Nephron progenitor cell (in vitro differentiated cells): Measurements from ENCODE around the gene PRAMEF8.
"Not testable (repeated sequence)": the region's sequence is repeated elsewhere in the genome, so short reads cannot be mapped to it uniquely, and the experiment has no call there.

Source experiments
- DNase-seq: peaks from one replicate; pipeline ENCODE4 v3.0.0; 2021
- H3K27ac Mint-ChIP-seq: 2 replicates; pipeline ENCODE4 v1.8.0; 2021; ENCODE audit warnings: mild to moderate bottlenecking, moderate library complexity, mixed read lengths
- H3K27me3 Mint-ChIP-seq: 2 replicates; pipeline ENCODE4 v1.8.0; 2021; ENCODE audit warnings: mild to moderate bottlenecking, low read depth, mixed read lengths; ENCODE audit not compliant: poor library complexity
- H3K36me3 Mint-ChIP-seq: 2 replicates; pipeline ENCODE4 v1.8.0; 2021; ENCODE audit warnings: low read depth, mixed read lengths
- H3K4me1 Mint-ChIP-seq: 2 replicates; pipeline ENCODE4 v1.8.0; 2021; ENCODE audit warnings: mixed read lengths
- H3K4me3 Mint-ChIP-seq: 2 replicates; pipeline ENCODE4 v1.8.0; 2021; ENCODE audit warnings: mild to moderate bottlenecking, moderate library complexity, mixed read lengths
- H3K9me3 Mint-ChIP-seq: 2 replicates; pipeline ENCODE4 v1.8.0; 2021; ENCODE audit warnings: mild to moderate bottlenecking, moderate library complexity, mixed read lengths

The PRAMEF8 gene

GRCh38 chr1:13285037-13285436 lies at the start of gene PRAMEF8:
PRAMEF8 (minus strand) TSS chr1:13285137; CDS start chr1:13284091, 1,046 bp downstream.
- H3K27ac Mint-ChIP-seq, H3K4me3 Mint-ChIP-seq, H3K4me1 Mint-ChIP-seq, H3K27me3 Mint-ChIP-seq, H3K36me3 Mint-ChIP-seq, H3K9me3 Mint-ChIP-seq, DNase-seq: not testable (repeated sequence)

- H3K4me1 Mint-ChIP-seq, H3K36me3 Mint-ChIP-seq, H3K4me3 Mint-ChIP-seq, H3K27me3 Mint-ChIP-seq, DNase-seq, H3K27ac Mint-ChIP-seq: not testable (repeated sequence)
- H3K9me3 Mint-ChIP-seq: peaks cover 32% of the 10 kb centered on the region
Measured at GRCh38 chr1:13315281-13315680, 30.3 kb upstream of the PRAMEF8 start, which contains the start of gene PRAMEF15. PRAMEF15 (plus strand) TSS chr1:13315581; CDS start chr1:13318408, 2,827 bp downstream.

DNA sequence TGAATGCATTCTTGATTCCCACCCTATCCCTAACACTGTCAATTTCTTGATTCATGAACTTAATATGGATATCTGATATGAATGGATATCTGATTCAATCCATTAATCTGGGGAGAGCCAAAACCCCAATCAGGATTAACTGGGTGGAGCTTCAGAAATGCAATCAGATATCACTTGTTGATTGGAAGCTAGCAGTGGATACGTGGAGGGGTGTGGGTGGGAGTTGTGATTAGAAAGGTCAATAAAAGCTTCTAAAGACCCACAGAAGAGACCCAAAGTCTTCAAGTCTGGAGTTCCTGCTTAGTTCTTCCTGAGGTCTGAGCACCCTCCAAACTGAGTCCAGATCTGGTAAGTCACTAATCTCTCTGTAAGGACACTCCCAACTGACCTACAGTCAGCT lies 18.3 kb upstream of the PRAMEF8 start, which contains the start of gene PRAMEF33:
TSS of gene PRAMEF33 (plus strand) at position 301 of the 400 bp plus-strand sequence. CDS start 2,416 bp downstream, outside the sequence.
- DNase-seq, H3K4me3 Mint-ChIP-seq, H3K9me3 Mint-ChIP-seq, H3K27ac Mint-ChIP-seq, H3K4me1 Mint-ChIP-seq, H3K36me3 Mint-ChIP-seq, H3K27me3 Mint-ChIP-seq: not testable (repeated sequence)

GRCh38 chr1:13302197-13302596 lies 17.3 kb upstream of the PRAMEF8 start:
- H3K27me3 Mint-ChIP-seq, H3K27ac Mint-ChIP-seq, H3K4me1 Mint-ChIP-seq: not testable (repeated sequence)

DNA sequence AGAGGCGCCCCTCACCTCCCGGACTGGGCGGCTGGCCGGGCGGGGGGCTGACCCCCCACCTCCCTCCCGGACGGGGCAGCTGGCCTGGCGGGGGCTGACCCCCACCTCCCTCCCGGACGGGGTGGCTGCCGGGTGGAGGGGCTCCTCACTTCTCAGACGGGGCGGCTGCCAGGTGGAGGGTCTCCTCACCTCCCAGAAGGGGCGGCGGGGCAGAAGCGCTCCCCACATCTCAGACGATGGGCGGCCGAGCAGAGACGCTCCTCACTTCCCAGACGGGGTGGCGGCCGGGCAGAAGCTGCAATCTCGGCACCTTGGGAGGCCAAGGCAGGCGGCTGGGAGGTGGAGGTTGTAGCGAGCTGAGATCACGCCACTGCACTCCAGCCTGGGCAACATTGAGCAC lies 13.8 kb upstream of the PRAMEF8 start:
- not testable (repeated sequence) for H3K4me3 Mint-ChIP-seq, DNase-seq, H3K9me3 Mint-ChIP-seq, H3K27me3 Mint-ChIP-seq, H3K36me3 Mint-ChIP-seq, H3K27ac Mint-ChIP-seq, H3K4me1 Mint-ChIP-seq

More at GRCh38 chr1:13302197-13302596, 17.3 kb upstream of the PRAMEF8 start:
- DNase-seq, H3K4me3 Mint-ChIP-seq, H3K9me3 Mint-ChIP-seq, H3K36me3 Mint-ChIP-seq: not testable (repeated sequence)

DNA sequence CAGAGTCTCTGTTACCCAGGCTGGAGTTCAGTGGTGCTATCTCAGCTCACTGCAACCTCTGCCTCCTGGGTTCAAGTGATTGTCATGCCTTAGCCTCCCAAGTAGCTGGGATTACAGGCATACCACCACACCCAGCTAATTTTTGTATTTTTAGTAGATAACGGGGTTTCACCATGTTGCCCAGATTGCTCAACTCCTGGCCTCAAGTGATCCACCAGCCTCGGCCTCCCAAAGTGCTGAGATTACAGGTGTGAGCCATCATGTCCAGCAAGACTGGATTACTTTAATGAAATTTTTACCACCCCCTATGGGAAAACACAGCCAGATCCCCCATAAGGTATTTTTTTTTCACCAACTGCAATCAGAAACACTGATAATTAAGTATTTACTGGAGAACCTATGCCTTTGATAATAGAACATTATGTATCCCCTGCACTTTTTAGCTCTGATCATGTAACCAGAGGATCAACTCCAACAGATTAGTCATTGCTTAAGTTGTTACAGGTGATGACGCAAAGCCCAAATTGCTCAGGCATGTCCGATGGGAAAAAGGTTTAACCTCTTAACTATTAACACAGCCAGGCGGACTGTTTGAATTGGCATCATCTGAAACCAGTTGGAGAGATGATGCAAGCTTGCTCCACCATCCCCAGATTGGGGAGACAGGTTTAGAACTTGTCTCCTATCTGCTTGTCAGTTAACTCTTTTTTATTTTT lies 12.4 kb upstream of the PRAMEF8 start:
- H3K4me3 Mint-ChIP-seq, H3K36me3 Mint-ChIP-seq, H3K9me3 Mint-ChIP-seq, H3K27me3 Mint-ChIP-seq, H3K27ac Mint-ChIP-seq, DNase-seq, H3K4me1 Mint-ChIP-seq: not testable (repeated sequence)

DNA sequence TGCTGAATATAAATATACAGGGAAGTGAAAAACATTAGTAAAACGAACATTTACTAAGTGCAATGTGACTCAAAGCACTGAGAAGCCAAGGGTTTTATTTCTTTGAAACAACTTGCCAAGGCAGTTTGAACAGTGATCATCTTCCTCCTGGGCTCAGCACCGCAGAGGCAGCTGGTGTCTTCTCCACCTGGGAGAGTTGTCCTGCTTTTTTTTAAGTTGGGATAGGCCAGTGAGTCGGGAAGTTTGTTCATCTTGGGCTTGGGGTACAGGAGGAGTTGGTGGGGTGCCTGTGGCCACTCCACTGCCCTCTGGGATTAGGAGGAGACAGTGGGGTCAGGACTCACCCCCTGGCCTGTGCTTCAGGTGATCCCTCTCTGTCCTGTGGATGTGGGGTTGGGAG lies 4.1 kb upstream of the PRAMEF8 start:
- not testable (repeated sequence) for H3K9me3 Mint-ChIP-seq, H3K36me3 Mint-ChIP-seq, DNase-seq, H3K4me1 Mint-ChIP-seq, H3K4me3 Mint-ChIP-seq, H3K27ac Mint-ChIP-seq, H3K27me3 Mint-ChIP-seq

GRCh38 chr1:13279617-13280016 lies 5.3 kb downstream of the PRAMEF8 start:
- not testable (repeated sequence) for H3K4me1 Mint-ChIP-seq, H3K4me3 Mint-ChIP-seq, DNase-seq

DNA sequence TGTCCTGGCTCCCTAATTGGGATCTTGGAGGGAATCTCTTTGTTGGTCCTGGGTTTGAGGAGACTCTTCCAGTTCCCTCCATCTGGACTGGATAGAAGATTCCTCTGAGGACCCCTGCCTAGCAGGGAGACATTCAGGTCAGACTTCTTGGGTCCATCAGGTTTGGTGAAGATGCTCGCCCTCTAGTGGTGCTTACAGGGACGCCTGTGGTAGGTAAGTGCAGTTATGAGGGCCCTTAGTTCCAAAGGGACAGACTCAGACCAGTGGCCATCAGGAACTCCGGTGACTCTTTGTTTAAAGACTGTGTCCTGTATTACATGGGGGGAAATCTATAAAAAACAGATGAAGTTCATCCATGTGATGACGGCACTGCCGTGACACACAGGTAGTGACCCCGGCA lies 7.9 kb downstream of the PRAMEF8 start:
- not testable (repeated sequence) for H3K4me1 Mint-ChIP-seq, H3K9me3 Mint-ChIP-seq, H3K27me3 Mint-ChIP-seq, DNase-seq, H3K36me3 Mint-ChIP-seq, H3K27ac Mint-ChIP-seq, H3K4me3 Mint-ChIP-seq

More at GRCh38 chr1:13279617-13280016, 5.3 kb downstream of the PRAMEF8 start:
- H3K27me3 Mint-ChIP-seq, H3K27ac Mint-ChIP-seq, H3K36me3 Mint-ChIP-seq, H3K9me3 Mint-ChIP-seq: not testable (repeated sequence)

DNA sequence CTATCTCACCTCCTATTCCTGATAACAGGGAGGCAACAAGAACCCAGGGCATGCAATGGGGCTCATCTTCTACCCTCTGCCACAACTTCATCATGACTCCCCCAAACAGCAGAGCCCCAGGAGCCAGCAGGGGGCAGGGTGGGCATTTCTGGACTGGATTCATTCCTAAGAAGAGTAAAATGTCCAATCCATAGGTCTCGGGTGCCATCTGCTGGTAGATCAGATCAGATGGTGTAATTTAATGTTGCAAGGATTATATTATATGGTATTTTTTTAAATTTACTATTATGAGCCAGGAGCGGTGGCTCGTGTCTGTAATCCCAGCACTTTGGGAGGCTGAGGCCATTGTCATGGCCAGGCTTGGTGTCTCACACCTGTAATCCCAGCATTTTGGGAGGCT lies 19.8 kb downstream of the PRAMEF8 start:
- H3K36me3 Mint-ChIP-seq, H3K9me3 Mint-ChIP-seq, DNase-seq, H3K27me3 Mint-ChIP-seq, H3K27ac Mint-ChIP-seq, H3K4me1 Mint-ChIP-seq, H3K4me3 Mint-ChIP-seq: not testable (repeated sequence)

DNA sequence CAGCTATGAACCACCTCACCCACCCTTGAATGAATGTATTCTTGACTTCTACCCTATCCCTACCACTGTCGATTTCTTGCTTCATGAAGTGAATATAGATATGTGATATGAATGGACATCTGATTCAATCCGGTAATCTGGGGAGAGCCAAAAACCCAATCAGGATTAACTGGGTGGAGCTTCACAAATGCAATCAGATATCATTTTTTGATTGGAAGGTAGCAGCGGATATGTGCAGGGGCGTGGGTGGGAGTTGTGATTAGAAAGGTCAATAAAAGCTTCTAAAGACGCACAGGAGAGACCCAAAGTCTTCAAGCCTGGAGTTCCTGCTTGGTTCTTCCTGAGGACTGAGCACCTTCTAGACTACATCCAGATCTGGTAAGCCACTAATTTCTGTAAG lies 31.0 kb downstream of the PRAMEF8 start, which contains the start of gene PRAMEF5:
TSS of gene PRAMEF5 (plus strand) at position 301 of the 400 bp plus-strand sequence. CDS start 5,071 bp downstream, outside the sequence.
- not testable (repeated sequence) for H3K4me1 Mint-ChIP-seq, H3K36me3 Mint-ChIP-seq, DNase-seq, H3K4me3 Mint-ChIP-seq, H3K9me3 Mint-ChIP-seq, H3K27ac Mint-ChIP-seq, H3K27me3 Mint-ChIP-seq

GRCh38 chr1:13247122-13247521 lies 37.8 kb downstream of the PRAMEF8 start:
- DNase-seq, H3K36me3 Mint-ChIP-seq, H3K4me3 Mint-ChIP-seq, H3K27me3 Mint-ChIP-seq, H3K4me1 Mint-ChIP-seq, H3K27ac Mint-ChIP-seq: not testable (repeated sequence)
- peaks cover 48% of the 10 kb centered on the region for H3K9me3 Mint-ChIP-seq

DNA sequence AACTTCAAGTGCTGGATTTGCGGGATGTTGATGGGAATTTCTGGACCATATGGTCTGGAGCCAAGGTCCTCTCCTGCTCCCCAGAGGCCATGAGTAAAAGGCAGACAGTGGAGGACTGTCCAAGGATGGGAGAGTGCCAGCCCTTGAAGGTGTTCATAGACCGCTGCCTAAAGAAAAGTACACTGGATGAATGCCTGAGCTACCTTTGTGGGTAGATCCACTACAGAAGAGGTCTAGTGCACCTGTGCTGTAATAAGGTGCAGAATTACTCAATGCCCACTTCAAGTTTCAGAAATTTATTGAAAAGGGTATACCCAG lies 38.4 kb downstream of the PRAMEF8 start:
- not testable (repeated sequence) for H3K4me3 Mint-ChIP-seq, H3K27me3 Mint-ChIP-seq, DNase-seq, H3K27ac Mint-ChIP-seq, H3K4me1 Mint-ChIP-seq, H3K36me3 Mint-ChIP-seq
- H3K9me3 Mint-ChIP-seq: peaks cover 53% of the 10 kb centered on the region

- DNase-seq, H3K4me3 Mint-ChIP-seq, H3K36me3 Mint-ChIP-seq: not testable (repeated sequence)
Measured at GRCh38 chr1:13245841-13246553, 38.9 kb downstream of the PRAMEF8 start.

More at GRCh38 chr1:13245841-13246553, 38.9 kb downstream of the PRAMEF8 start:
- H3K27ac Mint-ChIP-seq, H3K4me1 Mint-ChIP-seq, H3K27me3 Mint-ChIP-seq: not testable (repeated sequence)
- H3K9me3 Mint-ChIP-seq: peaks cover 58% of the 10 kb centered on the region
